B cell (primary cell): ENCODE data around the gene SLC25A48. TPM values are rescaled to one million over a fixed set of nuclear protein-coding genes. Genes with fewer than 3 reads are reported as not detected.

Experiments
- ATAC-seq: fragments of 200-7000 bp; cut with Tn5 transposase; one replicate; pipeline ENCODE4 v1.10.0; 2021; ENCODE audit warnings: low read depth, mild to moderate bottlenecking, moderate number of reproducible peaks, moderate library complexity
- CTCF ChIA-PET: fragments of 350-600 bp; sonication (Branson Sonifier 250); formaldehyde crosslinking; loops from one replicate; lab custom pipeline; 2021; ENCODE audit warnings: antibody characterized with exemption, inconsistent platforms; lab: Charles Lee
- POLR2A ChIA-PET: fragments of 350-600 bp; sonication (Branson Sonifier 250); formaldehyde crosslinking; loops from one replicate; lab custom pipeline; 2021; ENCODE audit warnings: antibody characterized with exemption; lab: Charles Lee
- DNase-seq: peaks from one replicate; pipeline ENCODE4 v3.0.0; 2013
- H2AFZ ChIP-seq: 2 replicates; pipeline ENCODE4 v1.6.1; 2012; ENCODE audit warnings: mild to moderate bottlenecking, low read depth, low read length; ENCODE audit not compliant: insufficient read depth, poor library complexity, severe bottlenecking
- H3K27ac ChIP-seq, 2 donors: 1 replicate in 1 of 2; 2 replicates in 1 of 2; pipeline ENCODE4 v1.5.1; 2012 to 2013; ENCODE audit warnings: low read length in 2 of 2, mild to moderate bottlenecking in 2 of 2, moderate library complexity in 1 of 2
- H3K27me3 ChIP-seq, 4 experiments: fragments of 200-600 bp in 1 of 4; sonication (generic) in 1 of 4; replicated peaks in 1 of 4; 1 replicate in 2 of 4; 2 replicates in 2 of 4; pipeline versions ENCODE4 v1.6.1 to v1.7.0; 2013 to 2016; ENCODE audit warnings: low read length in 3 of 4, mild to moderate bottlenecking in 2 of 4, mixed read lengths in 1 of 4, moderate library complexity in 1 of 4; ENCODE audit not compliant: insufficient read depth in 4 of 4, control insufficient read depth in 3 of 4; ENCODE audit errors: control extremely low read depth in 1 of 4
- H3K36me3 ChIP-seq, 2 experiments: replicated peaks in 1 of 2; 1 replicate in 1 of 2; 2 replicates in 1 of 2; pipeline versions ENCODE4 v1.6.1 to v1.7.1; 2013; ENCODE audit warnings: low read length in 1 of 2; ENCODE audit not compliant: insufficient read depth in 2 of 2, control insufficient read depth in 1 of 2; ENCODE audit errors: control extremely low read depth in 1 of 2, extremely low read depth in 1 of 2
- H3K4me1 ChIP-seq, 2 donors: fragments of 200-600 bp in 1 of 2; sonication (generic) in 1 of 2; 1 replicate in 1 of 2; 2 replicates in 1 of 2; pipeline versions ENCODE4 v1.5.1 to v1.6.1; 2013 to 2017; ENCODE audit warnings: low read length in 2 of 2; ENCODE audit not compliant: control insufficient read depth in 2 of 2, insufficient read depth in 2 of 2
- H3K4me2 ChIP-seq: replicated peaks from 2 replicates; pipeline ENCODE3; 2012; ENCODE audit warnings: mild to moderate bottlenecking, low read depth, low read length; ENCODE audit not compliant: poor library complexity, severe bottlenecking
- H3K4me3 ChIP-seq, 5 experiments: fragments of 200-600 bp in 1 of 5; sonication (generic) in 1 of 5; 1 replicate in 3 of 5; 2 replicates in 2 of 5; pipeline versions ENCODE4 v1.5.1 to v1.7.0; 2011 to 2016; ENCODE audit warnings: low read length in 4 of 5, mild to moderate bottlenecking in 4 of 5, low read depth in 2 of 5, control low read depth in 1 of 5, moderate library complexity in 1 of 5; ENCODE audit not compliant: insufficient read depth in 1 of 5; ENCODE audit errors: control extremely low read depth in 1 of 5, extremely low read depth in 1 of 5
- H3K79me2 ChIP-seq: fragments of 200-600 bp; sonication (generic); one replicate; pipeline ENCODE4 v1.6.0; 2016; ENCODE audit warnings: low read length; ENCODE audit not compliant: control insufficient read depth, insufficient read depth
- H3K9ac ChIP-seq: fragments of 200-600 bp; sonication (generic); 2 replicates; pipeline ENCODE4 v1.6.1; 2017; ENCODE audit warnings: mild to moderate bottlenecking, low read length, moderate library complexity
- H3K9me3 ChIP-seq, 3 donors: one replicate each; pipeline versions ENCODE4 v1.6.1 to v1.7.1; 2013; ENCODE audit warnings: low read length in 2 of 3; ENCODE audit not compliant: control insufficient read depth in 2 of 3, insufficient read depth in 1 of 3; ENCODE audit errors: control extremely low read depth in 1 of 3
- H4K20me1 ChIP-seq: 2 replicates; pipeline ENCODE4 v1.6.0; 2012; ENCODE audit warnings: mild to moderate bottlenecking, low read length; ENCODE audit not compliant: insufficient read depth, control insufficient read depth, poor library complexity, severe bottlenecking
- H3K27ac Mint-ChIP-seq: one replicate; pipeline ENCODE4 v1.8.0; 2021; ENCODE audit warnings: mixed read lengths
- H3K27me3 Mint-ChIP-seq: one replicate; pipeline ENCODE4 v1.8.0; 2021; ENCODE audit warnings: mixed read lengths
- H3K4me1 Mint-ChIP-seq: one replicate; pipeline ENCODE4 v1.8.0; 2021; ENCODE audit warnings: mixed read lengths
- H3K4me3 Mint-ChIP-seq: one replicate; pipeline ENCODE4 v1.8.0; 2021; ENCODE audit warnings: mixed read lengths
- H3K9me3 Mint-ChIP-seq: one replicate; pipeline ENCODE4 v1.8.0; 2022; ENCODE audit warnings: mixed read lengths; ENCODE audit not compliant: insufficient read depth
- EZH2 ChIP-seq: IDR thresholded peaks from 2 replicates; pipeline ENCODE4 v1.6.1; 2012; ENCODE audit warnings: borderline replicate concordance, low read depth, mild to moderate bottlenecking, moderate library complexity, low read length; ENCODE audit not compliant: insufficient read depth, poor library complexity, severe bottlenecking
- WGBS: methylation state at CpG from one replicate; pipeline ENCODE4 v1.1.5; 2013; ENCODE audit warnings: missing lambda C conversion rate; ENCODE audit not compliant: insufficient coverage; 5-methylcytosine and 5-hydroxymethylcytosine counted together
- intact Hi-C: fragments of 100-400 bp; cut with micrococcal nuclease; formaldehyde crosslinking; loops from one replicate; pipeline ENCODE4 v1.10.0; 2022
- polyA plus RNA-seq: library from polyadenylated mRNA; depleted of rRNA; stranded (reverse); fragments of >200 nt; gene quantifications from 2 replicates; pipeline ENCODE4 v1.2.3, GENCODE V29; 2012
- total RNA-seq, 2 donors: library from RNA; stranded (reverse); fragments of 120-200 nt in 1 of 2; gene quantifications; 1 replicate in 1 of 2; 2 replicates in 1 of 2; pipeline versions ENCODE4 v1.2.3 to v1.2.4, GENCODE V29; 2013 to 2022
- TF ChIP-seq, protein P1 (sequence below): fragments of 200-600 bp; IDR thresholded peaks from one replicate; pipeline ENCODE4 v1.8.0; 2022; ENCODE audit warnings: antibody characterized with exemption, mild to moderate bottlenecking

Gene SLC25A48
- total and polyA plus RNA-seq, 2 donors (not counting 1 experiment from before 2014, with no cell fraction given), result not detected

GRCh38 chr5:135890296-135890695 is 55.8 kb downstream of the SLC25A48 start:
- peaks cover 5% of the 10 kb centered on the region for H3K4me1 Mint-ChIP-seq
- no peaks in the 10 kb centered on the region for H3K79me2 ChIP-seq
- H2AFZ ChIP-seq, result no peak overlapping the region
- H3K4me2 ChIP-seq, result no peak overlapping the region
- TF ChIP-seq EZH2, result no peak
- TF ChIP-seq, protein P1, sequence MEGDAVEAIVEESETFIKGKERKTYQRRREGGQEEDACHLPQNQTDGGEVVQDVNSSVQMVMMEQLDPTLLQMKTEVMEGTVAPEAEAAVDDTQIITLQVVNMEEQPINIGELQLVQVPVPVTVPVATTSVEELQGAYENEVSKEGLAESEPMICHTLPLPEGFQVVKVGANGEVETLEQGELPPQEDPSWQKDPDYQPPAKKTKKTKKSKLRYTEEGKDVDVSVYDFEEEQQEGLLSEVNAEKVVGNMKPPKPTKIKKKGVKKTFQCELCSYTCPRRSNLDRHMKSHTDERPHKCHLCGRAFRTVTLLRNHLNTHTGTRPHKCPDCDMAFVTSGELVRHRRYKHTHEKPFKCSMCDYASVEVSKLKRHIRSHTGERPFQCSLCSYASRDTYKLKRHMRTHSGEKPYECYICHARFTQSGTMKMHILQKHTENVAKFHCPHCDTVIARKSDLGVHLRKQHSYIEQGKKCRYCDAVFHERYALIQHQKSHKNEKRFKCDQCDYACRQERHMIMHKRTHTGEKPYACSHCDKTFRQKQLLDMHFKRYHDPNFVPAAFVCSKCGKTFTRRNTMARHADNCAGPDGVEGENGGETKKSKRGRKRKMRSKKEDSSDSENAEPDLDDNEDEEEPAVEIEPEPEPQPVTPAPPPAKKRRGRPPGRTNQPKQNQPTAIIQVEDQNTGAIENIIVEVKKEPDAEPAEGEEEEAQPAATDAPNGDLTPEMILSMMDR, result no peak
- no peak overlapping the region for H3K27ac Mint-ChIP-seq
- ChIA-PET CTCF (interaction anchor here (2.2 kb wide), 1 partner anchor 322 kb away, joined by 21 read pairs; no protein-coding TSS in a partner anchor), POLR2A (no interaction called here)
- DNase-seq (no peak), ATAC-seq (no peak)
- no peaks in the 10 kb centered on the region for H3K27me3 ChIP-seq
- H3K4me1 ChIP-seq, result peaks cover 0 to 5% of the 10 kb centered on the region in 2 donors
- H3K36me3 ChIP-seq, result no peaks in the 10 kb centered on the region
- no peak overlapping the region for H3K4me3 ChIP-seq
- intact Hi-C loops, result no loop called here
- H3K9me3 Mint-ChIP-seq, result no peaks in the 10 kb centered on the region
- H3K9ac ChIP-seq, result no peak overlapping the region
- no CpG with 5 or more reads among the region's 2 CpGs for WGBS
- no peaks in the 10 kb centered on the region for H3K9me3 ChIP-seq
- H3K27ac ChIP-seq, result no peak overlapping the region
- no peaks in the 10 kb centered on the region for H4K20me1 ChIP-seq
- peaks cover 18% of the 10 kb centered on the region for H3K27me3 Mint-ChIP-seq
- H3K4me3 Mint-ChIP-seq, result no peak overlapping the region

- H3K4me3 ChIP-seq, result no peak overlapping the region
- TF ChIP-seq, protein P1, result no peak
- TF ChIP-seq EZH2, result no peak
- H3K9ac ChIP-seq, result no peak overlapping the region
- Mint-ChIP-seq H3K4me1 (peaks cover 5% of the 10 kb centered on the region), H3K4me3 (no peak overlapping the region), H3K27me3 (peaks cover 17% of the 10 kb centered on the region), H3K27ac (no peak overlapping the region), H3K9me3 (no peaks in the 10 kb centered on the region)
- no peaks in the 10 kb centered on the region for H3K79me2 ChIP-seq
- H3K9me3 ChIP-seq, result no peaks in the 10 kb centered on the region
- no peak overlapping the region for H2AFZ ChIP-seq
- CTCF ChIA-PET, result interaction anchor here (0.6 to 2.2 kb wide), 3 partner anchors 10 to 322 kb away, joined by 3 to 21 read pairs (median 4); no protein-coding TSS in a partner anchor
- no peaks in the 10 kb centered on the region for H3K36me3 ChIP-seq
- 40% methylated on average over 3 of the region's 5 CpGs for WGBS
- intact Hi-C loops, result no loop called here
- ATAC-seq, result no peak
- no peaks in the 10 kb centered on the region for H4K20me1 ChIP-seq
- peaks cover 0 to 5% of the 10 kb centered on the region in 2 donors for H3K4me1 ChIP-seq
- no peak overlapping the region for H3K4me2 ChIP-seq
- H3K27me3 ChIP-seq, result peaks cover 0 to 4% (median 2%) of the 10 kb centered on the region in 4 experiments
- no peak overlapping the region for H3K27ac ChIP-seq
- POLR2A ChIA-PET, result no interaction called here
- no peak for DNase-seq
Observed at GRCh38 chr5:135890867-135891266, 56.4 kb downstream of the SLC25A48 start.
